Mesenchymal stem cell (in vitro differentiated cells and primary cell): ENCODE data around the gene PSPN.
"Not testable (repeated sequence)": the region's sequence is repeated elsewhere in the genome, so short reads cannot be mapped to it uniquely, and the experiment has no call there.

Experiments
- DNase-seq: peaks from one replicate; pipeline ENCODE4 v3.0.0-alpha.2; 2013
- H2AFZ ChIP-seq: one replicate; pipeline ENCODE4 v1.6.1; 2013; ENCODE audit warnings: low read depth, mild to moderate bottlenecking, control low read depth, inconsistent platforms, low read length, moderate library complexity
- H2AK5ac ChIP-seq: 2 replicates; pipeline ENCODE4 v1.6.1; 2013; ENCODE audit warnings: low read length, moderate library complexity, mild to moderate bottlenecking, inconsistent platforms; ENCODE audit not compliant: severe bottlenecking
- H2BK120ac ChIP-seq: one replicate; pipeline ENCODE4 v1.6.1; 2013; ENCODE audit warnings: low read depth, mild to moderate bottlenecking, inconsistent platforms, low read length, moderate library complexity
- H2BK12ac ChIP-seq, 2 experiments: one replicate each; pipeline ENCODE4 v1.6.1; 2013; ENCODE audit warnings: inconsistent platforms in 2 of 2, low read length in 2 of 2, mild to moderate bottlenecking in 2 of 2, moderate library complexity in 2 of 2, control low read depth in 1 of 2
- H2BK15ac ChIP-seq: one replicate; pipeline ENCODE4 v1.6.1; 2013; ENCODE audit warnings: mild to moderate bottlenecking, low read depth, inconsistent platforms; ENCODE audit not compliant: poor library complexity, severe bottlenecking
- H2BK5ac ChIP-seq: 2 replicates; pipeline ENCODE4 v1.6.1; 2013; ENCODE audit warnings: low read depth, mild to moderate bottlenecking, low read length, control low read depth, inconsistent platforms; ENCODE audit not compliant: poor library complexity, severe bottlenecking
- H3K14ac ChIP-seq, 2 experiments: one replicate each; pipeline ENCODE4 v1.6.1; 2013; ENCODE audit warnings: inconsistent platforms in 2 of 2, low read length in 2 of 2, control low read depth in 1 of 2, mild to moderate bottlenecking in 1 of 2, moderate library complexity in 1 of 2
- H3K18ac ChIP-seq, 2 experiments: one replicate each; pipeline ENCODE4 v1.6.1; 2013; ENCODE audit warnings: inconsistent platforms in 2 of 2, low read length in 2 of 2, control low read depth in 1 of 2, low read depth in 1 of 2, mild to moderate bottlenecking in 1 of 2
- H3K23ac ChIP-seq, 2 experiments: one replicate each; pipeline ENCODE4 v1.6.1; 2013; ENCODE audit warnings: inconsistent platforms in 2 of 2, low read length in 2 of 2, mild to moderate bottlenecking in 2 of 2, moderate library complexity in 2 of 2, control low read depth in 1 of 2
- H3K27ac ChIP-seq: 2 replicates; pipeline ENCODE4 v1.5.1; 2013; ENCODE audit warnings: mild to moderate bottlenecking, moderate library complexity, low read length, control low read depth, inconsistent platforms; ENCODE audit not compliant: poor library complexity, severe bottlenecking
- H3K27me3 ChIP-seq, 2 experiments: 2 replicates each; pipeline versions ENCODE4 v1.6.1 to v1.7.0; 2013; ENCODE audit warnings: low read length in 2 of 2, mild to moderate bottlenecking in 2 of 2, moderate library complexity in 2 of 2, control low read depth in 1 of 2, inconsistent platforms in 1 of 2; ENCODE audit not compliant: control insufficient read depth in 1 of 2, insufficient read depth in 1 of 2
- H3K36me3 ChIP-seq, 2 experiments: 2 replicates each; pipeline versions ENCODE4 v1.6.1 to v1.7.0; 2013; ENCODE audit warnings: low read length in 2 of 2, control low read depth in 1 of 2, inconsistent platforms in 1 of 2, low read depth in 1 of 2, mild to moderate bottlenecking in 1 of 2; ENCODE audit not compliant: insufficient read depth in 2 of 2, control insufficient read depth in 1 of 2
- H3K4ac ChIP-seq, 2 experiments: one replicate each; pipeline ENCODE4 v1.6.1; 2013; ENCODE audit warnings: inconsistent platforms in 2 of 2, low read length in 2 of 2, mild to moderate bottlenecking in 2 of 2, moderate library complexity in 2 of 2, control low read depth in 1 of 2, low read depth in 1 of 2
- H3K4me1 ChIP-seq: 2 replicates; pipeline ENCODE4 v1.6.1; 2013; ENCODE audit warnings: low read depth, low read length, control low read depth; ENCODE audit not compliant: control insufficient read depth, insufficient read depth
- H3K4me2 ChIP-seq: 2 replicates; pipeline ENCODE4 v1.6.1; 2013; ENCODE audit warnings: low read length, mild to moderate bottlenecking, inconsistent platforms; ENCODE audit not compliant: poor library complexity, severe bottlenecking
- H3K4me3 ChIP-seq, 2 experiments: 2 replicates each; pipeline versions ENCODE4 v1.5.1 to v1.7.0; 2013; ENCODE audit warnings: low read length in 2 of 2, mild to moderate bottlenecking in 2 of 2, control low read depth in 1 of 2, low read depth in 1 of 2; ENCODE audit not compliant: insufficient read depth in 1 of 2
- H3K79me1 ChIP-seq: replicated peaks from 2 replicates; pipeline ENCODE4 v1.6.1; 2013; ENCODE audit warnings: mild to moderate bottlenecking, control low read depth, low read length, inconsistent platforms; ENCODE audit not compliant: poor library complexity, severe bottlenecking
- H3K9ac ChIP-seq: 2 replicates; pipeline ENCODE4 v1.7.0; 2013; ENCODE audit warnings: mild to moderate bottlenecking, low read length, moderate library complexity
- H3K9me3 ChIP-seq: 2 replicates; pipeline ENCODE4 v1.7.0; 2013; ENCODE audit warnings: mild to moderate bottlenecking, low read length; ENCODE audit not compliant: control insufficient read depth
- H4K8ac ChIP-seq: one replicate; pipeline ENCODE4 v1.6.1; 2013; ENCODE audit warnings: inconsistent platforms, mild to moderate bottlenecking, low read length, moderate library complexity
- H4K91ac ChIP-seq: one replicate; pipeline ENCODE4 v1.6.1; 2013; ENCODE audit warnings: mild to moderate bottlenecking, low read length, inconsistent platforms
- WGBS: methylation state at CpG from one replicate; pipeline ENCODE4 v1.1.7; 2013; ENCODE audit warnings: mixed read lengths; 5-methylcytosine and 5-hydroxymethylcytosine counted together

Gene PSPN

DNA sequence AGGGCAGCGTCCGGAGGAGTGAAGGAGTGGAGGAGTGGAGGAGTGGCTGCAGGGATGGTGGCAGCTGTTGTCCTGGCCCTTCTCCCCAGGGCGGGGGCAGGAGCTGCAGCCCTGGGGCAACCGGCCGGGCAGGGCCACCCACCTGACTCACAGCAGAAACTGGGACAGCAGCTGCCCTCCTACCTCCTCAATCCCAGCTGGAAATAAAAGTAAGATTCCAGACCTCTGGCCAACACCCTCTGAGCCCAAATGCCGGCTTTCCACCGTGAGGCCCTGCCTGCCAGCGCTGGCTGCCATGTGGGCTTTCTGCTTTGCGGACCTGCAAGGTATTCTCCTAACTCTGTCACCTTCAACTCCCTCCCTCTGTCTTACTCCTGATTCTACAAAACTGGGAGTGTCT, 17.7 kb downstream of the PSPN start:
- no peak overlapping the region for H3K4ac ChIP-seq
- H3K79me1 ChIP-seq: peaks cover 9% of the 10 kb centered on the region
- H4K91ac ChIP-seq: no peak overlapping the region
- no peak overlapping the region for H2AK5ac ChIP-seq
- no peak overlapping the region for H4K8ac ChIP-seq
- DNase-seq: no peak
- H2BK15ac ChIP-seq: no peak overlapping the region
- H3K14ac ChIP-seq: no peak overlapping the region
- peak overlapping the region in 1 of 2 experiments; percentile 7 for H3K4me3 ChIP-seq
- H3K23ac ChIP-seq: no peak overlapping the region
- H3K4me1 ChIP-seq: peaks cover 5% of the 10 kb centered on the region
- no peak overlapping the region for H3K27ac ChIP-seq
- no peak overlapping the region for H3K18ac ChIP-seq
- no peak overlapping the region for H2BK5ac ChIP-seq
- no peak overlapping the region for H2AFZ ChIP-seq
- no peak overlapping the region for H2BK12ac ChIP-seq
- H3K27me3 ChIP-seq: no peaks in the 10 kb centered on the region
- H2BK120ac ChIP-seq: no peak overlapping the region
- H3K9me3 ChIP-seq: no peaks in the 10 kb centered on the region
- no peak overlapping the region for H3K4me2 ChIP-seq
- no peak overlapping the region for H3K9ac ChIP-seq
- WGBS: 93% methylated on average over 9 of the region's 9 CpGs
- H3K36me3 ChIP-seq: no peaks in the 10 kb centered on the region

GRCh38 chr19:6357174-6357573, 18.6 kb downstream of the PSPN start:
- Histone ChIP-seq H3K18ac (no peak overlapping the region), H3K36me3 (no peaks in the 10 kb centered on the region), H3K27ac (no peak overlapping the region), H2BK15ac (no peak overlapping the region), H2BK12ac (no peak overlapping the region), H3K23ac (no peak overlapping the region), H4K8ac (no peak overlapping the region), H3K9ac (no peak overlapping the region), H3K79me1 (peaks cover under 1% of the 10 kb centered on the region), H3K4me1 (no peaks in the 10 kb centered on the region), H2AK5ac (no peak overlapping the region), H4K91ac (no peak overlapping the region), H3K4me3 (no peak overlapping the region), H3K14ac (no peak overlapping the region), H3K4me2 (no peak overlapping the region), H2AFZ (no peak overlapping the region), H3K27me3 (no peaks in the 10 kb centered on the region), H3K4ac (no peak overlapping the region), H3K9me3 (no peaks in the 10 kb centered on the region), H2BK120ac (no peak overlapping the region), H2BK5ac (no peak overlapping the region)
- WGBS: 89% methylated on average over 14 of the region's 14 CpGs
- DNase-seq: no peak

DNA sequence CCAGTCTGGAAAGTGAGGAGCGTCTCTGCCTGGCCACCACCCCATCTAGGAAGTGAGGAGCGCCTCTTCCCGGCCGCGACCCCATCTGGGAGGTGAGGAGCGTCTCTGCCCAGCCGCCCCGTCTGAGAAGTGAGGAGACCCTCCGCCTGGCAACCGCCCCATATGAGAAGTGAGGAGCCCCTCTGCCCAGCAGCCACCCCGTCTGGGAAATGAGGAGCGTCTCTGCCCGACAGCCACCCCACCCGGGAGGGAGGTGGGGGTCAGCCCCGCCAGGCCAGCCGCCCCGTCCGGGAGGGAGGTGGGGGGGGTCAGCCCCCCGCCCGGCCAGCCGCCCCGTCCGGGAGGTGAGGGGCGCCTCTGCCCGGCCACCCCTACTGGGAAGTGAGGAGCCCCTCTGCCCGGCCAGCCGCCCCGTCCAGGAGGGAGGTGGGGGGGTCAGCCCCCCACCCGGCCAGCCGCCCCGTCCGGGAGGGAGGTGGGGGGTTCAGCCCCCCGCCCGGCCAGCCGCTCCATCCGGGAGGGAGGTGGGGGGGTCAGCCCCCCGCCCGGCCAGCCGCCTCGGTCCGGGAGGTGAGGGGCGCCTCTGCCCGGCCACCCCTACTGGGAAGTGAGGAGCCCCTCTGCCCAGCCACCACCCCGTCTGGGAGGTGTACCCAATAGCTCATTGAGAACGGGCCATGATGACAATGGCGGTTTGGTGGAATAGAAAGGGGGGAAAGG, 20.3 kb downstream of the PSPN start:
- not testable (repeated sequence) for H3K4me3 ChIP-seq, H3K14ac ChIP-seq, H2BK120ac ChIP-seq, H4K91ac ChIP-seq, H2AK5ac ChIP-seq, H4K8ac ChIP-seq, H2BK15ac ChIP-seq, H2BK5ac ChIP-seq, H3K79me1 ChIP-seq, H3K27me3 ChIP-seq, H3K18ac ChIP-seq, H2AFZ ChIP-seq, H3K4ac ChIP-seq, H3K23ac ChIP-seq, H3K36me3 ChIP-seq, H3K9me3 ChIP-seq, H3K4me2 ChIP-seq, DNase-seq, H2BK12ac ChIP-seq, H3K9ac ChIP-seq, H3K4me1 ChIP-seq, H3K27ac ChIP-seq
- 92% methylated on average over 29 of the region's 46 CpGs for WGBS

GRCh38 chr19:6354098-6354674, 21.5 kb downstream of the PSPN start:
- H3K27me3 ChIP-seq: peaks cover 0 to 6% of the 10 kb centered on the region in 2 experiments
- H3K9me3 ChIP-seq: no peaks in the 10 kb centered on the region
- H2AFZ ChIP-seq: no peak overlapping the region
- H3K18ac ChIP-seq: no peak overlapping the region
- H2AK5ac ChIP-seq: no peak overlapping the region
- H2BK12ac ChIP-seq: no peak overlapping the region
- no peaks in the 10 kb centered on the region for H3K36me3 ChIP-seq
- no peak overlapping the region for H2BK120ac ChIP-seq
- whole genome bisulfite sequencing: 69% methylated on average over 3 of the region's 4 CpGs
- no peak overlapping the region for H3K4me3 ChIP-seq
- no peak overlapping the region for H3K9ac ChIP-seq
- H2BK5ac ChIP-seq: no peak overlapping the region
- no peak overlapping the region for H3K23ac ChIP-seq
- H3K4ac ChIP-seq: no peak overlapping the region
- H4K91ac ChIP-seq: no peak overlapping the region
- no peak overlapping the region for H2BK15ac ChIP-seq
- no peak overlapping the region for H3K14ac ChIP-seq
- no peak overlapping the region for H4K8ac ChIP-seq
- no peak overlapping the region for H3K4me2 ChIP-seq
- no peak overlapping the region for H3K27ac ChIP-seq
- DNase-seq: peak; percentile 41
- no peaks in the 10 kb centered on the region for H3K79me1 ChIP-seq
- H3K4me1 ChIP-seq: no peaks in the 10 kb centered on the region
